K562 (cell line): ENCODE measurements around the gene UBE2J2. TPM values are rescaled to one million over a fixed set of nuclear protein-coding genes. Genes with fewer than 3 reads are reported as not detected.

Source experiments
- CHD1 ChIP-seq: fragments of 200-600 bp; sonication (generic); IDR thresholded peaks from one replicate; pipeline ENCODE4 v1.6.1; 2012; ENCODE audit warnings: mild to moderate bottlenecking, moderate library complexity, low read length, inconsistent platforms
- FOXA3 ChIP-seq, 2 experiments: fragments of 450-650 bp in 1 of 2; sonication (generic) in 1 of 2; formaldehyde crosslinking; IDR thresholded peaks in 1 of 2; conservative IDR thresholded peaks in 1 of 2; 2 replicates each; pipeline versions ENCODE4 v1.4.0 to v1.8.0; 2020 to 2022; ENCODE audit warnings: mild to moderate bottlenecking in 2 of 2, missing genetic modification reagents in 1 of 2
- HMGN3 ChIP-seq: IDR thresholded peaks from 2 replicates; pipeline ENCODE4 v1.6.1; 2011; ENCODE audit warnings: borderline replicate concordance, low read depth, mild to moderate bottlenecking, mixed read lengths, low read length; ENCODE audit not compliant: insufficient read length; ENCODE audit errors: extremely low read depth
- HNRNPK ChIP-seq: fragments of 200-400 bp; formaldehyde crosslinking; IDR thresholded peaks from one replicate; pipeline ENCODE4 v1.6.1; 2018; ENCODE audit warnings: mild to moderate bottlenecking, low read depth, low read length; ENCODE audit not compliant: poor library complexity, severe bottlenecking
- POLR2AphosphoS5 ChIP-seq: IDR thresholded peaks from 2 replicates; pipeline ENCODE4 v1.6.1; 2011; ENCODE audit warnings: mild to moderate bottlenecking, low read depth, low read length, moderate library complexity; ENCODE audit not compliant: control insufficient read depth, insufficient read depth
- SIN3A ChIP-seq, 2 experiments: fragments of 150-350 bp in 1 of 2; IDR thresholded peaks; 2 replicates each; pipeline ENCODE4 v1.6.1; 2011 to 2016; ENCODE audit warnings: borderline replicate concordance in 2 of 2, low read depth in 2 of 2, low read length in 2 of 2, mild to moderate bottlenecking in 2 of 2, moderate library complexity in 2 of 2; ENCODE audit not compliant: control insufficient read depth in 1 of 2
- ZBTB34 ChIP-seq: fragments of 250-450 bp; sonication (Bioruptor Pico); IDR thresholded peaks from 2 replicates; pipeline ENCODE4 v1.8.0; 2021; ENCODE audit warnings: mild to moderate bottlenecking, moderate library complexity
- ZBTB40 ChIP-seq, 2 experiments: fragments of 450-650 bp in 1 of 2; sonication (generic) in 1 of 2; formaldehyde crosslinking in 1 of 2; IDR thresholded peaks; 2 replicates each; pipeline versions ENCODE4 v1.7.1 to v1.9.0; 2016 to 2022; ENCODE audit warnings: inconsistent platforms in 1 of 2, mild to moderate bottlenecking in 1 of 2, missing genetic modification reagents in 1 of 2
- polyA plus RNA-seq, 8 experiments: library from polyadenylated mRNA; depleted of rRNA in 4 of 8; stranded (reverse) in 5 of 8; unstranded in 3 of 8; fragments of >200 nt; fragmentation: Nextera tagmentation in 2 of 8; fragmentation: Illumina TruSeq in 1 of 8; extraction: Ambion mirVana in 2 of 8; extraction: Trizol in 1 of 8; gene quantifications; 2 replicates each; pipeline versions ENCODE4 v1.2.1 to v1.2.3, GENCODE V29; 2011 to 2014; ENCODE audit warnings: inconsistent platforms in 1 of 8, missing spikeins in 1 of 8
- total RNA-seq, 7 experiments: library from RNA; depleted of rRNA in 6 of 7; stranded (reverse); fragments of >200 nt in 6 of 7; fragmentation: Illumina TruSeq in 2 of 7; extraction: Trizol in 2 of 7; gene quantifications; 2 replicates each; pipeline versions ENCODE4 v1.2.1 to v1.2.3, GENCODE V29; 2011 to 2021; ENCODE audit warnings: low replicate concordance in 1 of 7

The UBE2J2 gene
- total and polyA plus RNA-seq, 9 of the 15 experiments (the other 6 are each of a cell fraction or from before 2014, with no cell fraction given) = 0.93 to 112 (median 75.5) TPM

DNA sequence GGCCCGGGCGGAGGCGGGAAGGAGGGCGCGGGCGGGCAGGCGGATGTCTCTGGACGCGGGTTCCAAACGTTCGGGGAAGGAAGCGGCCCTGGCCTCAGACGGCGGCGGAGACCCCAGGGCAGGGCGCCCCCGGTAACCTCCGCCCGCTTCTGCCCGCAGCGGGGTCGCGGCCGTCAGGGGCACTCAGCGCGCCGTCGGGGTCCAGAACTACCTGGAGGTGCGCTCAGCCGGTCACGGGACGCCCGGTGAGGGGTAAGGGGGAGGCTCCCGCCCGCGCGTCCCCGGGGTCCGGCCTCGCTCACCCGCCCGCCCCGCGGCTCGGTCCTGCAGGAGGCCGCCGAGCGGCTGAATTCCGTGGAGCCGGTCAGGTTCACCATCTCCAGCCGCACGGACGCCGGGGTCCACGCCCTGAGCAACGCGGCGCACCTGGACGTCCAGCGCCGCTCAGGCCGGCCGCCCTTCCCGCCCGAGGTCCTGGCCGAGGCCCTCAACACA is 35.1 kb upstream of the UBE2J2 start (continued):
- TF ChIP-seq FOXA3 (CRISPR knock-in tag; conservative IDR thresholded peaks at IDR 0.05 in 1 of 2, IDR thresholded peaks at IDR 0.05 in 1 of 2) (peak in 1 of 2 experiments; percentile 63; a peak in 2 of 4 replicates), HMGN3 (peak; percentile 39), ZBTB34 (no peak), POLR2AphosphoS5 (no peak), HNRNPK (no peak), SIN3A (IDR thresholded peaks at IDR 0.05; ENCODE audit: borderline replicate concordance in 2 of 2, control insufficient read depth in 1 of 2, low read depth in 2 of 2, low read length in 2 of 2) (peak; percentile 20 to 84; a peak in 1 of 4 replicates), CHD1 (peak; percentile 79), ZBTB40 (IDR thresholded peaks at IDR 0.05) (no peak; the same call in none of the 2 replicates), ZBTB40 (CRISPR knock-in tag; IDR thresholded peaks at IDR 0.05) (no peak)
